NB4 (cell line): ENCODE results near the gene LDHAL6B.

Experiments used
- DNase-seq: peaks from one replicate; pipeline ENCODE4 v3.0.0; 2010; ENCODE audit warnings: low read depth
- H3K4me3 ChIP-seq: one replicate; pipeline ENCODE4 v1.5.1; 2011; ENCODE audit warnings: mild to moderate bottlenecking, low read depth, low read length, moderate library complexity
- MYC ChIP-seq: IDR thresholded peaks from 2 replicates; pipeline ENCODE4 v1.6.1; 2011; ENCODE audit warnings: low read depth, low read length
- POLR2A ChIP-seq: IDR thresholded peaks from 2 replicates; pipeline ENCODE4 v1.6.1; 2011; ENCODE audit warnings: mild to moderate bottlenecking; ENCODE audit not compliant: insufficient read length; ENCODE audit errors: extremely low read depth
- TF ChIP-seq, protein P1 (sequence below): IDR thresholded peaks from one replicate; pipeline ENCODE4 v1.5.1; 2012; ENCODE audit warnings: low read depth, low read length
- TF ChIP-seq, protein P2 (sequence below): IDR thresholded peaks from 2 replicates; pipeline ENCODE4 v1.6.1; 2011; ENCODE audit warnings: low read depth, low read length

LDHAL6B gene

DNA sequence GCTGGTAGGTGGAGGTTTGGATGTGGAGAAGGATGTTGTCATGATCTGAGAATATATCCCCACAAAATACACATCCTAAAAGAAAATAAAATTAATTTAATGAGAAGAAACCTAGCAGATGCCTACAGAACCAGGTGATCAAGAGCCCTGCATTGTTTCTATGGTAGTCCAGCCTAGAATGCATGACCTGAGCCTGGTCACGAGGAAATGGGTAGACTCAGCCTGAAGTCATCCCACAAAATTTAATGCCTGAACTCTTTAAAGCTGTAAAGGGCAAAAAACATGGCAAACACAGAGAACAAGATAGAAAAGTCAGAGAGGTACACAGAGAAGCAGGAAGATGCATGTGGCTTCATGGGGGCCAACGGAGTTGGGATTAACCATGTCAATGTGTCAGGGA is 36.0 kb downstream of the LDHAL6B start:
- no peak for DNase-seq
- no peak for TF ChIP-seq MYC
- TF ChIP-seq, protein P1, sequence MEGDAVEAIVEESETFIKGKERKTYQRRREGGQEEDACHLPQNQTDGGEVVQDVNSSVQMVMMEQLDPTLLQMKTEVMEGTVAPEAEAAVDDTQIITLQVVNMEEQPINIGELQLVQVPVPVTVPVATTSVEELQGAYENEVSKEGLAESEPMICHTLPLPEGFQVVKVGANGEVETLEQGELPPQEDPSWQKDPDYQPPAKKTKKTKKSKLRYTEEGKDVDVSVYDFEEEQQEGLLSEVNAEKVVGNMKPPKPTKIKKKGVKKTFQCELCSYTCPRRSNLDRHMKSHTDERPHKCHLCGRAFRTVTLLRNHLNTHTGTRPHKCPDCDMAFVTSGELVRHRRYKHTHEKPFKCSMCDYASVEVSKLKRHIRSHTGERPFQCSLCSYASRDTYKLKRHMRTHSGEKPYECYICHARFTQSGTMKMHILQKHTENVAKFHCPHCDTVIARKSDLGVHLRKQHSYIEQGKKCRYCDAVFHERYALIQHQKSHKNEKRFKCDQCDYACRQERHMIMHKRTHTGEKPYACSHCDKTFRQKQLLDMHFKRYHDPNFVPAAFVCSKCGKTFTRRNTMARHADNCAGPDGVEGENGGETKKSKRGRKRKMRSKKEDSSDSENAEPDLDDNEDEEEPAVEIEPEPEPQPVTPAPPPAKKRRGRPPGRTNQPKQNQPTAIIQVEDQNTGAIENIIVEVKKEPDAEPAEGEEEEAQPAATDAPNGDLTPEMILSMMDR, result no peak
- no peak for TF ChIP-seq POLR2A
- TF ChIP-seq, protein P2, sequence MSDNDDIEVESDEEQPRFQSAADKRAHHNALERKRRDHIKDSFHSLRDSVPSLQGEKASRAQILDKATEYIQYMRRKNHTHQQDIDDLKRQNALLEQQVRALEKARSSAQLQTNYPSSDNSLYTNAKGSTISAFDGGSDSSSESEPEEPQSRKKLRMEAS, result no peak
- H3K4me3 ChIP-seq, result no peak overlapping the region

DNA sequence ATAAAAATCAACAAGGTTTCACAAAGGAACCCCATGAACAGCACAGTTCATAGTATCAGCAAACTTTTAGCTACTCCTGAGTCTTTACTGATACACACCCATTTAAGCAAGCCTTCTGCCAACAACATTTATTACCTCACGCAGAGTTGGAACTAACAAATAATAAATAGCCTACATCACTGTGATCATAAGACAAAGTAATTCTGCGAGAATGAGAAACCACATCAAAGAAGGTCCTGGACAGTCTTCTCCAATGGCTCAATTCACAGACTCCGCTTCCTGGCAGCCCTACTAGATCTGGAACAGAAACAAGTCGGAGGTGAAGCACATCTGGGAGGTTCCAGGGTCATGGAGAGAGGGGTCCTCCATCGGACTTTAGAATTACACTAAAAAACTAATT is 37.0 kb downstream of the LDHAL6B start:
- no peak for DNase-seq
- no peak overlapping the region for H3K4me3 ChIP-seq
- TF ChIP-seq MYC (no peak), POLR2A (no peak)
- TF ChIP-seq, protein P1, result no peak
- TF ChIP-seq, protein P2, result no peak

DNA sequence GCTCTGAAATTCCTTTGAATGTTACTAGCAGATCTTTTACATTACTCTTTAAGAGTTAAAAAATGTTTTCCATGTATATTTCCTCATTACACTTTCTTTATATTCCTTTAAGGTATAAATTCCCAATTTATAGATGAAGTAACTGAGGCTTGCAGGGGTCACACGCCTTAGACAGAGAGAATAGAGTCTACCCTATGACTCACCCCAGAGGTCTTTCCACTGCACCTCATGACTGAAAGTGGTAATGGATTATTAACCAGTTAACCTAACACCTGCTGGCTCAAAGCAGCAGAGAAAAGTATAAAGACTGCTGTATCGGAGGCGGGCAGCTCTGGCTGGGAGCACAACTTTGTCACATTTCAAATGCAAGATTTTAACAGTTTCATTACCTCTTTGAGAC is 37.7 kb downstream of the LDHAL6B start:
- no peak overlapping the region for H3K4me3 ChIP-seq
- TF ChIP-seq, protein P2, result no peak
- TF ChIP-seq MYC (no peak), POLR2A (no peak)
- TF ChIP-seq, protein P1, result no peak
- no peak for DNase-seq

DNA sequence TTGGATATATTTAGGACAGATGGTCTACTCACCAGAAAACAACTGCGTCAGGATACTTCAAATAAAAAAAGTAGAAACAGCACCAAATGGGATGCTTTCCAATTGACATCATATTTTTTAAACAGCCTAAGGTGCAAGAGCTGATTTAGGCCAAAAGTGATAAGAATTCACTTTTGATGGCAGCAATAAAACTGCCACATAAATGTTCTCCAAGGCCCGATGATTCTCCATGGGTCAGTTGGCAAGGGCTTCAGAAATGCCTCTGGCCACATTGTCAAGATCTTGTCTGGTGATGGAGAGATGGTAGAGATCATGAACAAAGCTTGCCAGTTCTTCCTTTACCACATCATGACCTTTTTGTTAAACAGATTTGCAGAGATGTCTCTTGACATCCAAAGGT is 38.9 kb downstream of the LDHAL6B start:
- H3K4me3 ChIP-seq, result no peak overlapping the region
- TF ChIP-seq MYC (no peak), POLR2A (no peak)
- TF ChIP-seq, protein P1, result no peak
- TF ChIP-seq, protein P2, result no peak
- DNase-seq, result no peak

DNA sequence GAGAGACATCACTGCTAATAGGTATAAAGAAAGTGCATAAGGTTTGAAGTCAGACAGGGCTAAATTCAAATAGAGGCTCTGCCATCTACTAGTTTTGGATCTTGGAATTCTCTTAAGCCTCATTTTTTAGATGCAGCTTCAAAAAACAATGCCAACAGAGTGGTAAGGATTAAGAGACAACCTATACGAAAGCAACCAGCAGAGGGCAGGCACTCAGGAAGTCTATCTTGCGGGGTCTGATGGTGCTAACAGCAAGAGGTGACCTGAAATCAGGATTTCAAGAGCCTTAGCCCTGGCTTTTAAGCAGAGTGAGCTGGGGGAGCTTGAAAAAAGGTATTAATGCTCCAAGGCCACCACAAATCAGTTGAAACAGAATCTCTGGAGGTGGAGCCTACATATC is 40.7 kb downstream of the LDHAL6B start:
- no peak overlapping the region for H3K4me3 ChIP-seq
- TF ChIP-seq, protein P1, result peak; percentile 61
- TF ChIP-seq MYC, result no peak
- DNase-seq, result peak; percentile 60

DNA sequence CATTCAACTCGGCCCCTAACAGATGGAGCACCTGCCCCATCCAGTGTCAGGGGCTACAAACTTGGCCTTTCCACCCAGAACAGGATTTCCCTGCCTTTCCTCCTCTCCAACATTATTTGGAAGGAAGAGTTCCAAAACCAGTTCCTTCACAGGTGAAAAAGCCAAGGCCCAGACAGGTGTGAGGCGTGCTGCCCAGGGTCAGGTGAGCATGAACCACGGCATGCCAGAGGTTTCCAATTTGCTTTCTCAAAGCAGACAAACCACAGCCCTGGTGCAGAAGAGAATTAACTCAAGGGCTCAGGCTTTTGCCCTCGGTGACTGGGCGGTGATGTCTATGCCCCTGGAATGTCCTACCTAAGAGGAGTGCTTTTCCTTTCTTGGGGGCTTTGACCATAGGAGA is 43.2 kb downstream of the LDHAL6B start:
- no peak for DNase-seq
- TF ChIP-seq, protein P1, result no peak
- TF ChIP-seq POLR2A (no peak), MYC (no peak)
- TF ChIP-seq, protein P2, result no peak
- no peak overlapping the region for H3K4me3 ChIP-seq
